GM23338 (cell line): ENCODE measurements around the gene ESRRB.

Experiments
- CREB1 ChIP-seq: fragments of 250-450 bp; sonication (Bioruptor Pico); IDR thresholded peaks from 2 replicates; pipeline ENCODE4 v1.5.0; 2020; ENCODE audit warnings: low read depth, mild to moderate bottlenecking, moderate library complexity
- EZH2 ChIP-seq: fragments of 200-600 bp; sonication (generic); IDR thresholded peaks from one replicate; pipeline ENCODE4 v1.8.0; 2017; ENCODE audit warnings: antibody characterized with exemption, mild to moderate bottlenecking, low read depth; ENCODE audit not compliant: unreplicated experiment
- NANOG ChIP-seq: IDR thresholded peaks from 2 replicates; pipeline ENCODE4 v1.6.1; 2016; ENCODE audit warnings: antibody characterized with exemption, borderline replicate concordance
- POLR2AphosphoS5 ChIP-seq: IDR thresholded peaks from 2 replicates; pipeline ENCODE4 v1.6.1; 2016; ENCODE audit warnings: antibody characterized with exemption, low read depth
- STAT1 ChIP-seq: IDR thresholded peaks from one replicate; pipeline ENCODE4 v1.6.1; 2016; ENCODE audit warnings: antibody characterized with exemption; ENCODE audit not compliant: unreplicated experiment
- TF ChIP-seq, protein P1 (sequence below), 2 experiments: fragments of 200-600 bp in 1 of 2; sonication (generic) in 1 of 2; conservative IDR thresholded peaks; 2 replicates each; pipeline versions ENCODE4 v1.5.1 to v1.6.1; 2016 to 2017; ENCODE audit warnings: antibody characterized with exemption in 2 of 2, low read depth in 2 of 2, mild to moderate bottlenecking in 2 of 2, moderate library complexity in 1 of 2
- TF ChIP-seq, protein P2 (sequence below): IDR thresholded peaks from one replicate; pipeline ENCODE4 v1.6.1; 2018; ENCODE audit warnings: antibody characterized with exemption; ENCODE audit not compliant: unreplicated experiment

DNA sequence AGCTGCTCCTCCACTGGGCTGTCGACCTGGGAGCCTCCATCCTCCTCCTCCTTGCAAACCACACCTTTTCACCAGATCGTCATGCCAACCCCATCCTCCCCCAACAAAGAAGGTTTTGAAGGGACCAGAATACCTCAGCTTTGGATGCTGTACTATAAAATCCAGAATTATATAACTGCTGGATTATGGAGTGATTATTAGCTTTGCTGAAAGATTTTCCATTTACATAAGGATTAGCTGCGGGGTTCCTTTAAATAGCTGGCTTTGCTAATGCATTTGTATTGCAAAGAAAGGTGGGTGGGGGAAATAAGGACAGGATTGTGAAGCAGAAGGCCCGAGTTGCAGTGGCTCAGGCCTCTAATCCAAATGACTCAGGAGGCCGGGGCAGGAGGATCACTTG is 36.6 kb downstream of the ESRRB start:
- TF ChIP-seq, protein P1, sequence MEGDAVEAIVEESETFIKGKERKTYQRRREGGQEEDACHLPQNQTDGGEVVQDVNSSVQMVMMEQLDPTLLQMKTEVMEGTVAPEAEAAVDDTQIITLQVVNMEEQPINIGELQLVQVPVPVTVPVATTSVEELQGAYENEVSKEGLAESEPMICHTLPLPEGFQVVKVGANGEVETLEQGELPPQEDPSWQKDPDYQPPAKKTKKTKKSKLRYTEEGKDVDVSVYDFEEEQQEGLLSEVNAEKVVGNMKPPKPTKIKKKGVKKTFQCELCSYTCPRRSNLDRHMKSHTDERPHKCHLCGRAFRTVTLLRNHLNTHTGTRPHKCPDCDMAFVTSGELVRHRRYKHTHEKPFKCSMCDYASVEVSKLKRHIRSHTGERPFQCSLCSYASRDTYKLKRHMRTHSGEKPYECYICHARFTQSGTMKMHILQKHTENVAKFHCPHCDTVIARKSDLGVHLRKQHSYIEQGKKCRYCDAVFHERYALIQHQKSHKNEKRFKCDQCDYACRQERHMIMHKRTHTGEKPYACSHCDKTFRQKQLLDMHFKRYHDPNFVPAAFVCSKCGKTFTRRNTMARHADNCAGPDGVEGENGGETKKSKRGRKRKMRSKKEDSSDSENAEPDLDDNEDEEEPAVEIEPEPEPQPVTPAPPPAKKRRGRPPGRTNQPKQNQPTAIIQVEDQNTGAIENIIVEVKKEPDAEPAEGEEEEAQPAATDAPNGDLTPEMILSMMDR (conservative IDR thresholded peaks at IDR 0.05; ENCODE audit: low read depth in 2 of 2) = no peak
- TF ChIP-seq, protein P2, sequence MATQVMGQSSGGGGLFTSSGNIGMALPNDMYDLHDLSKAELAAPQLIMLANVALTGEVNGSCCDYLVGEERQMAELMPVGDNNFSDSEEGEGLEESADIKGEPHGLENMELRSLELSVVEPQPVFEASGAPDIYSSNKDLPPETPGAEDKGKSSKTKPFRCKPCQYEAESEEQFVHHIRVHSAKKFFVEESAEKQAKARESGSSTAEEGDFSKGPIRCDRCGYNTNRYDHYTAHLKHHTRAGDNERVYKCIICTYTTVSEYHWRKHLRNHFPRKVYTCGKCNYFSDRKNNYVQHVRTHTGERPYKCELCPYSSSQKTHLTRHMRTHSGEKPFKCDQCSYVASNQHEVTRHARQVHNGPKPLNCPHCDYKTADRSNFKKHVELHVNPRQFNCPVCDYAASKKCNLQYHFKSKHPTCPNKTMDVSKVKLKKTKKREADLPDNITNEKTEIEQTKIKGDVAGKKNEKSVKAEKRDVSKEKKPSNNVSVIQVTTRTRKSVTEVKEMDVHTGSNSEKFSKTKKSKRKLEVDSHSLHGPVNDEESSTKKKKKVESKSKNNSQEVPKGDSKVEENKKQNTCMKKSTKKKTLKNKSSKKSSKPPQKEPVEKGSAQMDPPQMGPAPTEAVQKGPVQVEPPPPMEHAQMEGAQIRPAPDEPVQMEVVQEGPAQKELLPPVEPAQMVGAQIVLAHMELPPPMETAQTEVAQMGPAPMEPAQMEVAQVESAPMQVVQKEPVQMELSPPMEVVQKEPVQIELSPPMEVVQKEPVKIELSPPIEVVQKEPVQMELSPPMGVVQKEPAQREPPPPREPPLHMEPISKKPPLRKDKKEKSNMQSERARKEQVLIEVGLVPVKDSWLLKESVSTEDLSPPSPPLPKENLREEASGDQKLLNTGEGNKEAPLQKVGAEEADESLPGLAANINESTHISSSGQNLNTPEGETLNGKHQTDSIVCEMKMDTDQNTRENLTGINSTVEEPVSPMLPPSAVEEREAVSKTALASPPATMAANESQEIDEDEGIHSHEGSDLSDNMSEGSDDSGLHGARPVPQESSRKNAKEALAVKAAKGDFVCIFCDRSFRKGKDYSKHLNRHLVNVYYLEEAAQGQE = no peak
- TF ChIP-seq EZH2 (no peak), POLR2AphosphoS5 (no peak), CREB1 (no peak), STAT1 (no peak), NANOG (no peak)
